GM21576 (cell line): Measurements from ENCODE around the gene FBXL17.

Source experiments
- ATAC-seq: cut with Tn5 transposase; IDR thresholded peaks from one replicate; pipeline ENCODE4 v1.9.1; 2021; ENCODE audit warnings: mild to moderate bottlenecking, moderate library complexity; ENCODE audit not compliant: unreplicated experiment

The FBXL17 gene

DNA sequence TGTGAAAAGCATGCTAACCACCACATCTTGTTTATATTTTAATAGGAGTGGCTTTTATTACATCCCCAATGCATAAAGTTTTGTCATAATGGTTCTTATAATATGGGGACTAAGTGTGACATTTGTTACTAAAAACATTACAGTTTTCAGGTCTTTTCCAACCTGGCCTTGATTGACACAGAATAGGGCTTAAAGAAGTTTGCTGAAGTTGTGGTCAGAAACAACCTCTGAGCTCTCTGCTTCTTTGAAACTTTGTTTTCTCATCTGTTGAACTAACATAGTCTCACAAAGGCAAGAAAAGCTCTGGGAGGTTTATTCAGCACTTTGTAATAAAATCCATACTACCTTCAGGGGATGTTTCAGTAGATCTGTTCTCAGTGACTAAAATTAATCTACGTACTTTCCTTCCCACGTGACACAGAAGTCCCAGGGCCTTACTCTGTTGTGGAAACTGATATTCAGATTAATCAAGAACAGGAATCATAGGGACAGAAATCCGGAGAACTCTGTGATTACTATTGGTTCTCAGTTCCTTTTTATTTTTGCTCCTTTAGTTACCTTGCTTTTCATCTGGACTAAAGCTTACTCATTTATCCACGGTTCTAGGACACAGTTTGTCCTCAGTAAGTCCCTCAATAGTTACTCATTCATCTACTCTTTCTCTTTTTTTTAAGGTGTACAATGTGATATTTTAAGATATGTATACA is 422.2 kb downstream of the FBXL17 start:
- no peak for ATAC-seq

DNA sequence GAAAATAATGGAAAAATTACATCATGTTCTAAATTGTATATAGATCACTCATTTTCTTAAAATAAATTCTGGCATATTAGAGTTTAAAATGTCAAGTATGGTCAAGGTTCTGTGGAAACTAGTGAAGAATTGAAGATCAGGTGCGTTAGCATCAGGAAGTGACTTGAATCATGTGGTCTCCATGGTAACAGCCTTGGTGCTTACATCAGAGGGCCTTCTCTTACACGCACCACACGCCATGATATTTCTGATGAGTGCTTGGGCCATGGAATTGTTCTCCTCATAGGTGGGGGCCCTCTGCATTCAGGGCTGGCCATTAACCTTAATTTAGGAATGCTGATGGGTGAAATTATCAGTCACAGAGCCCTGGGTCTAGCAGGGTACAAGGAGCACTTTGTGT is 423.0 kb downstream of the FBXL17 start:
- no peak for ATAC-seq

DNA sequence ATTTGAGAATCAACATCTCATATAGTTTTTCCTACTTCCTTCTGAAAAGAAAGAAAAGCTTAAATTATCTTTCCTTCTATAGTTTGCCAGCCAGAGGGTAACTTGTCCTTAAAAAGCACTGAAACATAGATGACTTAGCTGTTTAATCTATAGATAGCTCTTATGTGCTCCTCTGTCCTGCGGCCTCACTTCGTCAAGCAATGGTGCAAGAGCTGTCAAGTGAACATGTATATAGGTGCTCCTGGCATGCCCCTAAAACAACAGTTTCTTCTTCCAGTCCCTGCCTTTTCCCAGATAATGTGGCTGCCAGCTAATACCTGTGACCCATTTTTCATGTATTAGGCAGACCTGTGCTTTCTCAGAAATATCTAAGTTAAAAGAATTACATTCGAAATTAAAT is 423.5 kb downstream of the FBXL17 start:
- no peak for ATAC-seq

DNA sequence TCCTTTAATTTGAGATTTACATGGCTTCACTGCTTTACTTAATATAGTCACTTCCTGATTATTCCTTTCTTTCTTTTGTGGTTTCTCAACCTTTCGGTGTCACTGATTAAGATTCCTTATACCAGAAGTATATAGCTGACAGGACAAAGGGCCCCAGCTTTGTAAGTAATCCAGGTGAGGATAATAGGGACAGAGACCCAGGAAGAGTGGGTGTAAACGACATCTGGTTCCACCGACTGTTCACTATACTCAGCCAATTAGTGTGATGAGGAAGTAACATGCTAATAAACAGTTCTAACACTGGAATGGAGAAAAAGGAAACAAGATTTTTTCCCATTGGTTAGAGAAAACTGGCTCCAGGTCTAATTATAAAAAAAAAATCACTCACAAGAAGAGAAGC is 424.8 kb downstream of the FBXL17 start:
- no peak for ATAC-seq

DNA sequence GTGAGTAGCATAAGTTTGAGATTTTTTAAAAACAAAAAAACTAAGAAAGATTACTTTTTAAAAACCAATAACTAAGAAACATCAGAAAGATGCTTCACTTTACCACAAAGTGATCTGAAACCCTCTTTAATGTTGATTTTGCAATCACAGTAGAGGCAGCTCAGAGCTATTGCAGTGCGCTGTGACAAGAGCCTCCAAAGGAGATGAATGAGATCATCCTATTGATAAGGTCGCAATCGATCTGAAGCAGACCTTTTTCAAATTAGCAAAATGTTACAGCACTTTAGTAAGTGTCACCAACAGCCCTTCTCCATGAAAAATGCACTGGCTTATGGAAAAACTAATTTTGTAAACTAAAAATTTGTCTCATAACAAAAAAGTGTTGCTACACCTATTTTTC is 426.6 kb downstream of the FBXL17 start:
- ATAC-seq, result no peak

DNA sequence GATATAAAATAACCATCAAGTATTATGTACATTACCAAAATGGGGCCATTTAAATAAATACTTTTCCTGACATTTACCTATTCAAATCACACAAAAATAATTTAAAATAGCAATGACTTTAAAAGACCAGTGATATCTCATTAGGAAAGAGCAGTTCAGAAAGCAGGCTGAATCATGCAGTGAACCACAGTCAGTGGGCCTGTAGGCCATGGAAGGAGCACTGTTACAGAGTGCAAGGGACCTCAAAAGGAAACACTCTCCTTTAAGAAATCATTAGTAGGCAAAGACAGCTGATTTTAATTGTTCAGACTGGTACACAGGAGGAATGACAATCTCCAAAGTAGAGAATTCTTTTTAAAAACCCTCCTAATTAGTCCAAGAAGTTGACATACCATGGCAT is 427.6 kb downstream of the FBXL17 start:
- ATAC-seq, result no peak

DNA sequence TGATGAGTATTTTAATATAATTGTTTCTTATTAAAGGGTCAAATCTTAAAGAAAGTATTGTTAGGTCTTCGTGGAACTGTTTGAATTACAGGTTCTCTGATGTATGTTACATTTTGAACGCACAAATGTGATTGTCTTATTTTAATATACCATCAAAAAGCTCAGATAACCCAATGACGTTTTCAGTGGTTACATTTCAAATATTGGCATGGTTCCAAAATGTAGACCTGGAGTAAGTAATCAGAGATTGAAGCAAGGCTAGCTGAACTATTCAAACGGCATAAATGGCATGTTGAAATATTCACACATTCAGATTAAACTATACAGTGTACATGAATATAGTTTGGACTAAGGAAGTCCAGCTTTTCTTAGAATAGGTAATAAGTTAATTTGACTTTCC is 429.4 kb downstream of the FBXL17 start:
- no peak for ATAC-seq

- ATAC-seq, result no peak
These were observed 430.6 kb downstream of the FBXL17 start for GRCh38 chr5:107951309-107951708.

- no peak for ATAC-seq
These were observed 431.1 kb downstream of the FBXL17 start for GRCh38 chr5:107950776-107951175.

- no peak for ATAC-seq
These were observed 432.1 kb downstream of the FBXL17 start for GRCh38 chr5:107949688-107950341.

DNA sequence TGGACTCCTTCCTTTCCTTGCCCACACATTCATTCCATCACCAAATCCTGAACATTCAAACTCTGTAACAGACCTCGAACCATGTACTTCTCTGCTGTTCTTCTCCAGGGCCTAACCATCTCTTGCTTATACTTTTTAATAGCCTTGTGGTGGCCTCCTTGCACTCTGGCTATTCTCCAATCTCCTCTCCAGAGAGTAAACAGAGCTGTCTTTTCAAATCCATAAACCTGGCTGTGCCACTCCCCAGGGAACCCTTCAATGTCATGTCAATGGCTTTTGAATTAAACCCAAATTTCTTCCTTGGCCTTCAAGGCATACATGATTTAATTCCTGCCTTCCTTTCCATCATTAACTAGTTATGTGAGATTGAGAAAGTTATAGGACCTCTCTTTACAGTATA is 433.5 kb downstream of the FBXL17 start:
- ATAC-seq, result no peak

GRCh38 chr5:107945061-107945460 is 436.8 kb downstream of the FBXL17 start:
- no peak for ATAC-seq

DNA sequence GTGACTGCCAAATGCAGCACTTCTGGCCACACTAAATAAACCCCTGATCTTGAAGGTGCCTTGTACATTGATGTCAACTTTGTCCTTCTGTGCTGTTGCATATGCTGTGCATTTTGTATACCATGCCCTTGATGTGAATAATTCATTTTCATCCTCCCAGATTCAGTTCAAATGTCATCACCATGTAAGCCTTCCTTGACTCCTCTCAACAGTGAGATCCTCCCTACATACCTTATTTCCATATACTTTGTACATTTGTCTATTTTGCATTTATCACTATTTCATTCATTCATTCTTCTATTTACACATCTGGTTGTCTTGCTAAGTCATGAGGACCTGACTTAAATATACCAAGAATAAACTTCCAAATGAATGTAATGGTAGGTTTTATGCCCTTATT is 438.0 kb downstream of the FBXL17 start:
- ATAC-seq, result no peak

DNA sequence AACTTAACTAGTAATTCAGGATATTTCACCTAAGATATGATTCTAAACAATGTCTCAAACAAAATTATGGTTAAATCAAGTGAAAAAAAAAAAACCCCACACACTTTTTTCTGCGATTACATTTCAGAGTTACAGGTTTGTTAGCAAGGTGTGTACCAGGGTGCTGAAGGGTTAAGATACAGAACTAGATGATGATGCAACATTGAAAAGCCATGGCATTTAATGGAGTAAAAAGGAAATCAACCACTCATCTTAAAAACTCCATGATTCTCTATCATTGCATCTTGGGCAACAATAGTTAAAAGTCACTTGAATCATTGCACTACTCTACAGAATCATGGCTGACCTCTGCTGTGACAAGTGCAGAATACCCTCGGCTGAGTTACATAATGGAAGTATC is 440.9 kb downstream of the FBXL17 start:
- no peak for ATAC-seq

DNA sequence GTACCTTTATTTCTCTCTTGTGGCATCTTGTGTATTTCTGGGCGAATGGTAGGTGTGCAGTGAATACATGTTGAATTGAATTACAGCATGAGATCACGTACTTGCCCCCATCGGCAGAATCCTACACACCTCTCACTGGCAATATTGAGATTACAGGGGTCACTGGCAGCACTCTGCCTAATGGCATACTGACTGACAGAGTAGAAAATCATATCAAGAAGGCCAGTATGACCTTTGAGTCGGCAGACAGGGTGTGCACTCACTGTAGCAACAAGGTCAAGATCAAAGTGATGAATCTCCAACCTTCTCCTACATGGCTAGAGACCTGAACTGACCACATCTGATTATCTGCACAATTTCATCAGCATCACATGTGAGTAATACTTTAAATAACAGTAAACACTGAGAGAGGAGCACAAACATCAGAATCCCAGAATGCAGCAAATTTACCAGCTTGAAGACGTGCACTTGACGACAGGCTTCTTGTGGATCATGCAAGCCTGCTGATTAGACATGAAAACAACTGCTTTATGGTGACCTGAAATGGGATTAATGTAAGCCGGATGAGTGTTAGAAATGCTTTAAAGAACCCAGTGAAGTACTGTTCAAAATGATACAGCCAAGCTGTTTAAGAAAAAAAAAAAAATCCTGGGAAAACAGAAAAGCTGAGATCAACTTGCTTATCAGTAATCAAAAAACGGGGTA is 444.1 kb downstream of the FBXL17 start:
- ATAC-seq, result no peak

DNA sequence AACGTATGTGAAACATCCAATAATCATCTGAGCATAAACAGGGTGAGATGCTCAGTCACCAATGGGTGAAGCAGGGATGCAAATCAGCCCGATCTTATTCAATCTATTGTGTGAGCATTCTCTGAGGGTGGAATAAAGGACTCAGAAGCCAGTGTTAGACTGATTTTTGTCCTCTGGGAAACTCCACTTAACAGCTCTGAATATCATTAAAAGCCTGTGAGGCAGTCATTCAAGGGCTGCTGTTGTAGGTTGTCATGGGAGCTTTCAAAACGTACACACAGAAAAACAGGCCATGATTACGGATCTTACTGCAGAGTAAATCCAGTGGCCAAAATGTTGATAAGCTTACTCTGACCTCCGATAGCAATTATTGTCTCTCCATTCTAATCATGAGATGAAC is 444.7 kb downstream of the FBXL17 start:
- no peak for ATAC-seq

DNA sequence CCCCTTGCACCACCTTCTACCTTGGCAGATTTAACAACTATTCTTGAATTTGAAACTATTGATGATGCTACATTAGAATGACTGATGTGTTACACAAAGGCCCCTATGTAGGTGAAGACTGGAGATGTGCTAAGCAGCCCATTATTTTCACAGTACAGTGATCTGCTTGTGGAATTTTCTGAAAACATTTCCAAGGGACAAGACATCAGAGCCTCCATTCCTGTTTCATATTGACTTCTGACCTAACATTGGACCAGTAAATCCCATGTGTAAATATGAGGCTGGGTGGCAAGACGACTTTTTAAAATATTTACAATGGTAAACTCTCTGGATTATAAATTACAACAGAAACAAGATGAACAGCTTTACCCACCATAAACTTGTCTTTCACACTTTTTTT is 445.4 kb downstream of the FBXL17 start:
- no peak for ATAC-seq

DNA sequence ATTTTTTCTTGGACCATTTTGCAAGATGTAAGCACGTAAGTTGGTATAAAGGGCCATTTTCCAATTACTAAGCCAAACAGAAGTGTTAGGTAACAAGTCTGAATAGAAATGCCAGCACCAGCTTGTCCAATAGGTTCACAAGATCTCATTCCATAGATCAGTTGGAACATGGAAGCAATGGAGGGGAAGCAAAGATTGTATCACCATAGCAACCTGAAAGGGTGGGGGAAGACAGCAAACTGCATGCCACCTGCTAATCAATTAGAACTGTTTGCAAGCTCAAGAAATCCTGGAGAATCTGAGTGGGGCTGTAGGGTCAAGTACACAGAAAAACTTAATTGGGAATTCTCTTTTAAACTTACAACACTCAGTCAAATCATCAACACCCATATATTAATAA is 446.3 kb downstream of the FBXL17 start:
- no peak for ATAC-seq

GRCh38 chr5:107933326-107933725 is 448.6 kb downstream of the FBXL17 start:
- no peak for ATAC-seq

DNA sequence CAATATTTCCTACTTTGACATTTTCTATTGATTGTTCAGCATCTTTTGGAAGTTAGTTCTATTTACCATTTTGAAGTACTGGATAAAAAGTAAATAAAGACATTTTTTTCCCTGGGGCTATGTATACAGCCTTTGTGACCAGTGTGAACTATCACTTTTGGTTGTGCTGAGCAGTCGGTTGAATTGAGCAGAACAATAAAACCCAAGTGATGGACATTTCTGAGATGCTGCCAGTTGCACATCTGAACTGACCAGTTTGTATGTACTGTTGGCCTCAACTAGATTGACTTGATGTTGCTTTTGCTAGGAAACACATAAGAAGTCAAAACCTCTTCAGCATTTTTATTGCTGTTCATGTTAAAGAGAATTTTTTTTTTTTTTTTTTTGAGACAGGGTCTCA is 451.0 kb downstream of the FBXL17 start:
- ATAC-seq, result no peak

GRCh38 chr5:107930092-107930491 is 451.8 kb downstream of the FBXL17 start:
- ATAC-seq, result no peak

DNA sequence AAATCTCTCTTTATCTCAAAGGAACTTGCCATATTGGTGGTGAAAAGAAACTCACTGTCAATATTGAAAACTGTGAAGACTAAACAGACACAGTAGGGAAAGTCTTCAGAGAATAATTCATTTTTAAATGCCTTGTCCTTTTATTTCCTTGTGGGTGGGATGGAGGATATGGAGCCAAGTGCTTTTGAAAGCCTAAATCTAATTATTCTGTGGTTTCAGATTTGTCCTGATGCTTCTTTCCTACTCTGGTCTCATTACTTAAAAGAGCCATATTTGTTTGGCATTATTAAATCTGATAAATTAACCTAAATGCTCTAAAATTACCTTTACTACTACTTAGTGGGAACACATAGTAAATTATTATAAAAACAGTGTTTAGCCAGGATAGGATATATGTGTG is 452.8 kb downstream of the FBXL17 start:
- ATAC-seq, result no peak
